ENCODE measurements around the gene PRR14.

Gene PRR14

DNA sequence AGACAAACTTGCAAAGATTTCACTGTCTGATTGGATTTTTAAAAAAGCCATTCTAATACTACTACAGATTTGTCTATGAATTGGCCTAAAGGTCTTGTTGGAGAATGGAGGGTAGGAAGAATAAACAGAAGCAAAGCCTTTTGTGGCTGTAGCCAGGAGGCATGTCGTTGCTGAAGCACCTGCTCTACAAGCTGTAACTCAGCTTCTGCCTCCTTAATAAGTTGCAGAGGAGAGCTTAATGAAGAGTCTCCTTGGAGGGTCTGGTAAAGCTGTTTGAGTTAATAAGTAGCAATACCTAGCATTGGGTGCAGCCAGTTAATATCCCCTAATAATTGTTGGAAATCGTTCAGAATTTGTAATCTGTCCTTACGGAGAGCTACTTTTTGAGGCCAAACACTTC is 30.6 kb upstream of the PRR14 start:
- H4K8ac ChIP-seq (ENCODE audit: low read length), result no peak overlapping the region
- H3K18ac ChIP-seq (ENCODE audit: low read depth in 1 of 2, low read length in 2 of 2), result no peak overlapping the region
- H2AFZ ChIP-seq (ENCODE audit: low read depth, low read length), result no peak overlapping the region
- H3K9ac ChIP-seq (ENCODE audit: low read length), result no peak overlapping the region
- no peak for DNase-seq
- no peak overlapping the region for H2BK5ac ChIP-seq (ENCODE audit: low read depth, low read length, poor library complexity, severe bottlenecking)
- peaks cover 3 to 16% of the 10 kb centered on the region in 2 experiments for H3K27me3 ChIP-seq (ENCODE audit: control insufficient read depth in 1 of 2, insufficient read depth in 1 of 2, low read length in 2 of 2)
- no peak overlapping the region for H2AK5ac ChIP-seq (ENCODE audit: low read length, severe bottlenecking)
- no peak overlapping the region for H3K4me2 ChIP-seq (ENCODE audit: low read length, poor library complexity, severe bottlenecking)
- H3K36me3 ChIP-seq (ENCODE audit: control insufficient read depth in 1 of 2, insufficient read depth in 2 of 2, low read depth in 1 of 2, low read length in 2 of 2), result no peaks in the 10 kb centered on the region
- H2BK120ac ChIP-seq (ENCODE audit: low read depth, low read length), result no peak overlapping the region
- no peak overlapping the region for H2BK15ac ChIP-seq (ENCODE audit: low read depth, poor library complexity, severe bottlenecking)
- H3K4ac ChIP-seq (ENCODE audit: low read depth in 1 of 2, low read length in 2 of 2), result no peak overlapping the region
- WGBS, result 75% methylated on average over 2 of the region's 3 CpGs
- no peak overlapping the region for H2BK12ac ChIP-seq (ENCODE audit: low read length in 2 of 2)
- H3K14ac ChIP-seq (ENCODE audit: low read length in 2 of 2), result no peak overlapping the region
- H3K4me3 ChIP-seq (ENCODE audit: insufficient read depth in 1 of 2, low read depth in 1 of 2, low read length in 2 of 2), result no peak overlapping the region
- H3K4me1 ChIP-seq (ENCODE audit: control insufficient read depth, insufficient read depth, low read depth, low read length), result peaks cover 9% of the 10 kb centered on the region
- no peaks in the 10 kb centered on the region for H3K79me1 ChIP-seq (replicated peaks; ENCODE audit: low read length, poor library complexity, severe bottlenecking)
- H3K23ac ChIP-seq (ENCODE audit: low read length in 2 of 2), result no peak overlapping the region
- H4K91ac ChIP-seq (ENCODE audit: low read length), result no peak overlapping the region
- H3K9me3 ChIP-seq (ENCODE audit: control insufficient read depth, low read length), result no peaks in the 10 kb centered on the region
- H3K27ac ChIP-seq (ENCODE audit: low read length, poor library complexity, severe bottlenecking), result no peak overlapping the region

DNA sequence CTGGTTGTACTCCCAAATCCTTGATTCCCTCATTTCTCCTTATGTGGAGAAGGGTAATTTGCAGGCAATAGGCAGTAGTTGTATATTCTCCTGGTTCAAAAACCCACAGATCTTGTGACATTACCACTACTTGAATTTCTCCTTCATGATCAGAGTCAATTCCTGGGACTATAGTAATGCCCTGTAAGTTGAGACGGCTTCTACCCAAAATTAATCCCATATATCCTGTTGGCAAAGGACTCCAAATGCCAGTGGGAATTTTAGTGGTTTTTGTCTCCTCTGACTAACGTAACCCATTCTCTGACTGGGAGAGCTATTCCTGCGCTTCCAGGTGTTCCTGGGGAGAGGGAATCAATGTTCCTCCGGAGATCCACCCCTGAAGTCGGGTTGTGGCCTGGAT is 29.0 kb upstream of the PRR14 start:
- Histone ChIP-seq H2BK12ac (ENCODE audit: low read length in 2 of 2) (no peak overlapping the region), H2AFZ (ENCODE audit: low read depth, low read length) (no peak overlapping the region), H3K9ac (ENCODE audit: low read length) (no peak overlapping the region), H3K9me3 (ENCODE audit: control insufficient read depth, low read length) (no peaks in the 10 kb centered on the region), H2AK5ac (ENCODE audit: low read length, severe bottlenecking) (no peak overlapping the region), H3K18ac (ENCODE audit: low read depth in 1 of 2, low read length in 2 of 2) (no peak overlapping the region), H3K14ac (ENCODE audit: low read length in 2 of 2) (no peak overlapping the region), H3K23ac (ENCODE audit: low read length in 2 of 2) (no peak overlapping the region), H4K8ac (ENCODE audit: low read length) (no peak overlapping the region), H3K27ac (ENCODE audit: low read length, poor library complexity, severe bottlenecking) (no peak overlapping the region), H2BK5ac (ENCODE audit: low read depth, low read length, poor library complexity, severe bottlenecking) (no peak overlapping the region), H3K79me1 (replicated peaks; ENCODE audit: low read length, poor library complexity, severe bottlenecking) (no peaks in the 10 kb centered on the region), H2BK15ac (ENCODE audit: low read depth, poor library complexity, severe bottlenecking) (no peak overlapping the region), H3K4ac (ENCODE audit: low read depth in 1 of 2, low read length in 2 of 2) (no peak overlapping the region), H3K4me3 (ENCODE audit: insufficient read depth in 1 of 2, low read depth in 1 of 2, low read length in 2 of 2) (no peak overlapping the region), H3K4me2 (ENCODE audit: low read length, poor library complexity, severe bottlenecking) (no peak overlapping the region), H4K91ac (ENCODE audit: low read length) (no peak overlapping the region), H3K27me3 (ENCODE audit: control insufficient read depth in 1 of 2, insufficient read depth in 1 of 2, low read length in 2 of 2) (peaks cover 3 to 16% of the 10 kb centered on the region in 2 experiments), H3K4me1 (ENCODE audit: control insufficient read depth, insufficient read depth, low read depth, low read length) (peaks cover 5% of the 10 kb centered on the region), H3K36me3 (ENCODE audit: control insufficient read depth in 1 of 2, insufficient read depth in 2 of 2, low read depth in 1 of 2, low read length in 2 of 2) (no peaks in the 10 kb centered on the region), H2BK120ac (ENCODE audit: low read depth, low read length) (no peak overlapping the region)
- no peak for DNase-seq
- 79% methylated on average over 5 of the region's 5 CpGs for WGBS

GRCh38 chr16:30622455-30623032 is 28.2 kb upstream of the PRR14 start:
- 68% methylated on average over 9 of the region's 10 CpGs for WGBS

DNA sequence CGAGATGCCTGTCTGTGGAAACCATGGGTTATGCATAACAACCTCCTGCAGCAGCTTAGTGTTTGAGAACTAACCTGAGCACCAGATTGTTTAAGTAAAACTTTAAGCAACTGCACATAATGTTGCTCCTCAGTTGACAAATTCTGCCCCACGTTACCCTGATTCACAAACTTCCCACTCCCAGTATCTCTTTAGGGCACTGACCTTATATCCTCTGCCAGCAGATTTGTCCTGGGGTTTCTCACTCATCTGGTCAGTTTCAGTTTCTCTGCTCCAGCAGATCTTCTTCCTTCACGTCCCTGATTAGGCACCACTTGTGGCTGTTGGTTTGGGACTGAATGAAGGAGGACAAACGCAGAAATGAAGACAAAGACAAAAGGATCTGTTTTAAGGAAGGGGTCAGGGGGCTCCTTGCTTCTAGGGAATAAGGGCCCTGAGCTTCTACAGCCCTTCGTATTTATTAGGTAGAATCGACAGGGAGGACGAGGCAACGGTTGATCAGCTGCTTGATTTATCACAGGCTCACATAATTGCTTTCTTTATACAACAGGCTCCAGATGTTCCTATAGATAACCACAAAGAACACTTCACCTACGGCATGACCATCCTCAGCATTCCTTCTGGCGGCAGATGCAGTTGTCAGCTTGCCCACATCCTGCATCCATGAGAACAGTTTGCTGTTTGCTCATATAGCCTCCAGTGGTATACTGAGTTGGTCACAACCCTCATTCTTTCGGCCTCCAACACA is 27.1 kb upstream of the PRR14 start:
- H3K9me3 ChIP-seq (ENCODE audit: control insufficient read depth, low read length), result no peaks in the 10 kb centered on the region
- no peak overlapping the region for H3K23ac ChIP-seq (ENCODE audit: low read length in 2 of 2)
- H2AFZ ChIP-seq (ENCODE audit: low read depth, low read length), result no peak overlapping the region

More at GRCh38 chr16:30622455-30623032, 28.2 kb upstream of the PRR14 start:
- H2BK5ac ChIP-seq (ENCODE audit: low read depth, low read length, poor library complexity, severe bottlenecking), result no peak overlapping the region
- no peak overlapping the region for H2BK12ac ChIP-seq (ENCODE audit: low read length in 2 of 2)
- peaks cover 5% of the 10 kb centered on the region for H3K4me1 ChIP-seq (ENCODE audit: control insufficient read depth, insufficient read depth, low read depth, low read length)
- H3K14ac ChIP-seq (ENCODE audit: low read length in 2 of 2), result no peak overlapping the region
- H3K27me3 ChIP-seq (ENCODE audit: control insufficient read depth in 1 of 2, insufficient read depth in 1 of 2, low read length in 2 of 2), result peaks cover 3 to 16% of the 10 kb centered on the region in 2 experiments
- no peaks in the 10 kb centered on the region for H3K79me1 ChIP-seq (replicated peaks; ENCODE audit: low read length, poor library complexity, severe bottlenecking)
- H3K23ac ChIP-seq (ENCODE audit: low read length in 2 of 2), result no peak overlapping the region
- no peak overlapping the region for H3K4me2 ChIP-seq (ENCODE audit: low read length, poor library complexity, severe bottlenecking)
- no peak for DNase-seq
- H3K4ac ChIP-seq (ENCODE audit: low read depth in 1 of 2, low read length in 2 of 2), result no peak overlapping the region
- H2AFZ ChIP-seq (ENCODE audit: low read depth, low read length), result no peak overlapping the region
- no peak overlapping the region for H2AK5ac ChIP-seq (ENCODE audit: low read length, severe bottlenecking)
- no peaks in the 10 kb centered on the region for H3K36me3 ChIP-seq (ENCODE audit: control insufficient read depth in 1 of 2, insufficient read depth in 2 of 2, low read depth in 1 of 2, low read length in 2 of 2)
- H3K4me3 ChIP-seq (ENCODE audit: insufficient read depth in 1 of 2, low read depth in 1 of 2, low read length in 2 of 2), result no peak overlapping the region
- H4K91ac ChIP-seq (ENCODE audit: low read length), result no peak overlapping the region
- H3K27ac ChIP-seq (ENCODE audit: low read length, poor library complexity, severe bottlenecking), result no peak overlapping the region
- H3K18ac ChIP-seq (ENCODE audit: low read depth in 1 of 2, low read length in 2 of 2), result no peak overlapping the region
- no peak overlapping the region for H2BK120ac ChIP-seq (ENCODE audit: low read depth, low read length)
- no peak overlapping the region for H2BK15ac ChIP-seq (ENCODE audit: low read depth, poor library complexity, severe bottlenecking)
- H4K8ac ChIP-seq (ENCODE audit: low read length), result no peak overlapping the region
- H3K9me3 ChIP-seq (ENCODE audit: control insufficient read depth, low read length), result no peaks in the 10 kb centered on the region
- no peak overlapping the region for H3K9ac ChIP-seq (ENCODE audit: low read length)

More for the DNA sequence above, 27.1 kb upstream of the PRR14 start:
- Histone ChIP-seq H3K79me1 (replicated peaks; ENCODE audit: low read length, poor library complexity, severe bottlenecking) (no peaks in the 10 kb centered on the region), H2BK15ac (ENCODE audit: low read depth, poor library complexity, severe bottlenecking) (no peak overlapping the region), H3K14ac (ENCODE audit: low read length in 2 of 2) (no peak overlapping the region), H3K18ac (ENCODE audit: low read depth in 1 of 2, low read length in 2 of 2) (no peak overlapping the region), H3K36me3 (ENCODE audit: control insufficient read depth in 1 of 2, insufficient read depth in 2 of 2, low read depth in 1 of 2, low read length in 2 of 2) (no peaks in the 10 kb centered on the region), H3K4me3 (ENCODE audit: insufficient read depth in 1 of 2, low read depth in 1 of 2, low read length in 2 of 2) (no peak overlapping the region), H3K4me1 (ENCODE audit: control insufficient read depth, insufficient read depth, low read depth, low read length) (peaks cover 3% of the 10 kb centered on the region), H4K91ac (ENCODE audit: low read length) (no peak overlapping the region), H3K9ac (ENCODE audit: low read length) (no peak overlapping the region), H2AK5ac (ENCODE audit: low read length, severe bottlenecking) (no peak overlapping the region), H2BK5ac (ENCODE audit: low read depth, low read length, poor library complexity, severe bottlenecking) (no peak overlapping the region), H3K4ac (ENCODE audit: low read depth in 1 of 2, low read length in 2 of 2) (no peak overlapping the region), H3K27me3 (ENCODE audit: control insufficient read depth in 1 of 2, insufficient read depth in 1 of 2, low read length in 2 of 2) (peaks cover 3 to 16% of the 10 kb centered on the region in 2 experiments), H4K8ac (ENCODE audit: low read length) (no peak overlapping the region), H3K4me2 (ENCODE audit: low read length, poor library complexity, severe bottlenecking) (no peak overlapping the region), H2BK12ac (ENCODE audit: low read length in 2 of 2) (no peak overlapping the region), H2BK120ac (ENCODE audit: low read depth, low read length) (no peak overlapping the region), H3K27ac (ENCODE audit: low read length, poor library complexity, severe bottlenecking) (no peak overlapping the region)
- DNase-seq, result no peak
- whole genome bisulfite sequencing, result 82% methylated on average over 11 of the region's 11 CpGs
